ENCODE measurements around the gene BET1.

Gene BET1

GRCh38 chr7:93957767-93958166, 46.4 kb downstream of the BET1 start:
- no peak for DNase-seq (ENCODE audit: low spot score)

- no peak for DNase-seq (ENCODE audit: low spot score)
These were observed 48.9 kb downstream of the BET1 start for GRCh38 chr7:93955304-93955703.

DNA sequence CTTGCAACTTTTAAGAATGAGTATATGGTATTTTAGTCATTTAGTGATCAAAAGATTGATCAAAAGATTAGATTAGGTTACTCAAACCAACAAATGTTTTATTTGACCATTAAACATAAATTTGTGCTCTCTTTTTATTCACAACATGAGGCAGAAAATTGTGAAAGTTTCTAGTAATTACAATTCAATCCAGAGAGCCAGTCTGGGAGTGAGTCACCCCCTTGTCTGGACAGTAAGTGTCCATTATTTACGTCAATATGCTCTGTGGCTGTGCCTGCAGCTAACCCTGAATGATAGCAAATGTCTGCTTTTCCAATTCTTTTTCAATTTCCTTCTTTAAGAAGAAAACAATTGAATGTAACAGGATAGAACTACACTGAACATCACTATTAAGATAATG, 54.7 kb downstream of the BET1 start:
- no peak for DNase-seq (ENCODE audit: low spot score)

DNA sequence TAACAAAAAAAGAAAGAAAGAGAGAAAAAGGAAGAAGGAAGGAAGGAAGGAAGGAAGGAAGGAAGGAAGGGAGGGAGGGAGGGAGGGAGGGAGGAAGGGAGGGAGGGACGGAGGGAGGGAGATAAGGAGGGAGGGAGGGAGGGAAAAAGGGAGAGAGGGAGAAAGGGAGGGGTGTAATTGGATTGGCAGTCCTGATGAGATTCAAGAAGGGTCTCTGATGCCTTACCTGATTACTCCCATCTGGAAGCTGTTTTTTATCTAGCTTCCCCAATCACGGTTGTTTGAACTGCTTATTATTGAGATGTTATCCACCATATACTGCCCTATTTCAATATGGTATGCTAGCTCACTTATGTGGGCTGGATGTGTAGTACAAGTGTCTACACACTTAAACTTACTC, 55.3 kb downstream of the BET1 start:
- DNase-seq (ENCODE audit: low spot score), result no peak

DNA sequence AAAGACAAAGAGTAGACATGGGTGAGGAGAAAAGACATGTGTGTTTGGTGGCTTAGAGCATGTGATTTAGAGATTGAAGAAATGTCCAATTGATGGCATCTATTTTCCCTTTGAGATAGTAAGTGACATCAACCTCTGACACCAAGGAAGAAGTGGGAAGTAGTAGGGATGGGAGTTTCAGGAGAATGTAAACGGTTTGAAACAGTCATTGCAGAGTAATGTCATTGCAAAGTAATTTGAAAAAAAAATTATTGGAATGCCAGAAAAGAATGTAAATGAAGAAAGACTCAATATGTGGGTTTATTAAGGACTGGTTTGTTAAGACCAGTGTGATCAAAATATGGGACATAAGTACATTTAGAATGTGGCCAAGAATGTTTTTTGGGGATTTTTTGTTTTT, 56.0 kb downstream of the BET1 start:
- DNase-seq (ENCODE audit: low spot score), result no peak

DNA sequence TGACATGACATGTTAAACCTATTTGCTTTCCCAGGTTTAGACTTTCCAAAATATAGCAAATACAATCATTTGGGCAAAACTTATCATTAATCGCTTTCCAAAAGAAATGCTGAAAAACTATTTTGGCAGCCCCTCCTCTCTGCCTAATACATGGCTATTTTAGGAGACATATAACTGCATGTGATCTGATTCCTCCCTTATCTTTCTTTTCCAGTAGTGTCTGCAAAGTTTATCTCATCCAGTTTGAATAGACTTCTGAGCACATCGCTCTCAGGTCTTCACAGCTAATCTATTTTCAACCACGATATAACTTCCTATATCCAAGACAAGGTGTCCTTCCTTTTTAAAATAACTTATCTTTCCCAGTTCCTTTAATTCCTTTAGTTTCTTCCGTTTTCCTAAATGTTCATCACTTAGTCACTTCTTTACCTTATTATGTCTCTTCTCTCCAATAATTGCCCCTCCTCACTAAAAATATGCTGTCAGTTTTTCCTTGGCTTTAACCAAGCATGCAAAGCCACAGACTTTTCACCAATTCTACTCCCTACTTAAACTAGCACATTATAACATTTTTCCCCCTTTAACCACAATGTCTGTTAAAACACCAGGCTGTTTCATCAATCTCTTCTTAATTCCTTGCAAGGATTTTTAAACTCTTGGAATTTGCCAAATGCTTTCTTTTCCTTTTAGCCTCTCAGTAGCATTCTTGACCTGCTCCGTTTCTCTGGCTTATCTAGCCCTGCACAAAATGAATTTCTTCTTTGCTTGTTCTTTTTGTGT, 58.2 kb downstream of the BET1 start:
- DNase-seq (ENCODE audit: low spot score), result no peak

DNA sequence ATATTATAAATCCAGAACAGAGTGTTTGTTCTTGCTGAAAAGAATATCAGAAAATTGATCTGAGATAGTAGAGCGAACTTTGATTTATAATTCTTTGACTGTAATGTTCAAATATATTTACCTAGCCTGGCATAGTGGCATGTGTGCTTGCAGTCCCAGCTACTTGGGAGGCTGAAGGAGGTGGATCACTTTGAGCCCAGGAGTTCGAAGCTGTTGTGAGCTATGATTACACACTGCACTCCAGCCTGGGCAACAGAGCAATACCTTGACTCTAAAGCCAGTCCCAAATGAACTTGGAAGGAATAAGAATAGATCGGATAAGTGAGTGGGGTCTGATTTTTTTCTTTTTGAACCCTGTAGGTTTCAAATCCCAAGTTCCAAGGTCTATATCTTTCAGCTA, 59.1 kb downstream of the BET1 start:
- DNase-seq (ENCODE audit: low spot score), result no peak

DNA sequence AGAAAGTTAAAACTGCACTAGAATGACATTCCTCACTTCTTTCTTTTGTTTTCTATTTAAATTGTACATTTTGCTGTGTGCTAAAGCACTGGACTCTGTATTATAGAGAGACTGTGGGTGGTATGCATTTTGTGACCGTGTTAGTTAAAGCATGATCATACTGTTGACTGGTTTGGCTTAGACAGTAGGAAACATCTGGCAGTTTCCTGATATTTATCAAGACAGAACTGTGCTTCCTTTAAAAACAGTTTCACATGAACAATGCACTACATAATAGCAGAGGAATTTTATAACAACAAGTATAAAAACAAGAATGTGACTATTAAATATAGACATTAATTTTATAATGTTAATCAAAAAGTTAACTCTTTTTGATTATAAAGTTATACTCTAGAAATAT, 59.5 kb downstream of the BET1 start:
- no peak for DNase-seq (ENCODE audit: low spot score)

DNA sequence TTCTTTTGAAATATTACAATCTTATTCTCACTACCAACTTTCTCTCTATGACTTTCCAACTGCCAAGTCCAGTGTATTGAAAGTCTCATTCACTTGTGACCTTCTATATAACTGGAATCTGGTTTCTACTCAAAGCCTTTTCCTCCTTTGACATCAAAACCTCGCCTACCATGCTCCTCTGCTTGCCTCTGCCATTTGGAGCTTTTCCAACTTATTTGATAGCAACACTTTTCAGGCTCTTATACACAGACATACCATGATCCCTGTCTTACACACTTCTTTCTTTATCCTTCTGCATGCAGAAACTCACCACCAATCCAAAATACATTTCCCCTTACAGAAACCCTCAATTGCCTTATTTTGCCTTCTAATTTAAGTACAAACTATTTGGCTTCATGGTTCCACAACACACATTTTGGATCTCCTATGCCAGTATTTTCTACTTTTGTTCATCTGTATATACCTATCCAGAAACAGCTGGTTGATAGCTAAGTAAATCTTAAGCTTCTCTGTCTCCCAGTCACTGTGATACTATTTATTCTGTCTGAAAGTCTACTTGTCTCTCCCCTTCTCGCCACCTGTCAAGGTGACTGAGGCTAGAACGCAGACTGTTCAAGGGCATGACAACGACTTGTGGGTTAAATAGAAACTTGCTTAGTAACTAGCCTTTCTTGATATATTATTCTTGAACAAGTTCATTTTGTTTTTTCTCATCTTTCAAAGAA, 60.2 kb downstream of the BET1 start:
- DNase-seq (ENCODE audit: low spot score), result no peak
